Osteoblast (primary cell): ENCODE data around the gene CCT2. TPM values are rescaled to one million over a fixed set of nuclear protein-coding genes. Genes with fewer than 3 reads are reported as not detected.

Experiments
- DNase-seq: peaks from one replicate; pipeline ENCODE4 v3.0.0; 2011; ENCODE audit warnings: low spot score, mixed read lengths; ENCODE audit not compliant: insufficient read length; ENCODE audit errors: missing footprints
- H2AFZ ChIP-seq: 2 replicates; pipeline ENCODE4 v1.6.0; 2011; ENCODE audit warnings: mild to moderate bottlenecking, low read length
- H3K27ac ChIP-seq: 2 replicates; pipeline ENCODE4 v1.5.1; 2011; ENCODE audit warnings: mild to moderate bottlenecking, low read depth, low read length, moderate library complexity
- H3K27me3 ChIP-seq: 2 replicates; pipeline ENCODE4 v1.6.0; 2012; ENCODE audit warnings: mild to moderate bottlenecking, control low read depth, inconsistent platforms, low read length, moderate library complexity; ENCODE audit not compliant: insufficient read depth
- H3K36me3 ChIP-seq: 2 replicates; pipeline ENCODE4 v1.5.1; 2011; ENCODE audit warnings: mild to moderate bottlenecking, low read length, control low read depth, moderate library complexity; ENCODE audit not compliant: insufficient read depth
- H3K4me1 ChIP-seq: 2 replicates; pipeline ENCODE4 v1.5.1; 2011; ENCODE audit warnings: mild to moderate bottlenecking, low read length, control low read depth, moderate library complexity; ENCODE audit not compliant: insufficient read depth
- H3K4me2 ChIP-seq: 2 replicates; pipeline ENCODE4 v1.6.0; 2011; ENCODE audit warnings: mild to moderate bottlenecking, low read length; ENCODE audit not compliant: insufficient read depth
- H3K4me3 ChIP-seq: fragments of 200-600 bp; sonication (generic); 3 replicates; pipeline ENCODE4 v1.5.1; 2012; ENCODE audit warnings: mild to moderate bottlenecking, low read length, inconsistent platforms; ENCODE audit not compliant: insufficient read depth
- H3K79me2 ChIP-seq: 2 replicates; pipeline ENCODE4 v1.6.0; 2012; ENCODE audit warnings: mild to moderate bottlenecking, low read length, control low read depth, inconsistent platforms; ENCODE audit not compliant: insufficient read depth
- H3K9me3 ChIP-seq: 2 replicates; pipeline ENCODE4 v1.5.1; 2011; ENCODE audit warnings: low read depth, low read length, control low read depth
- H4K20me1 ChIP-seq: 2 replicates; pipeline ENCODE4 v1.6.0; 2012; ENCODE audit warnings: mild to moderate bottlenecking, low read length, control low read depth; ENCODE audit not compliant: insufficient read depth
- CTCF ChIP-seq: IDR thresholded peaks from 2 replicates; pipeline ENCODE4 v1.5.1; 2011; ENCODE audit warnings: mild to moderate bottlenecking, low read depth, low read length, moderate library complexity; ENCODE audit errors: extremely low read depth
- total RNA-seq: library from RNA; depleted of rRNA; stranded (reverse); fragments of >200 nt; gene quantifications from 2 replicates; pipeline ENCODE4 v1.2.3, GENCODE V29; 2012

Gene CCT2
- total RNA-seq, 1 donor, result 187 TPM

GRCh38 chr12:69633061-69633460, 47.8 kb downstream of the CCT2 start:
- no peak for DNase-seq
- Histone ChIP-seq H3K4me3 (no peak overlapping the region), H3K4me1 (no peaks in the 10 kb centered on the region), H3K79me2 (no peaks in the 10 kb centered on the region), H3K9me3 (no peaks in the 10 kb centered on the region), H3K36me3 (no peaks in the 10 kb centered on the region), H2AFZ (no peak overlapping the region), H4K20me1 (no peaks in the 10 kb centered on the region), H3K27ac (no peak overlapping the region), H3K4me2 (no peak overlapping the region), H3K27me3 (no peaks in the 10 kb centered on the region)
- peak; percentile 28 for TF ChIP-seq CTCF

GRCh38 chr12:69639400-69640016, 54.2 kb downstream of the CCT2 start:
- Histone ChIP-seq H3K36me3 (no peaks in the 10 kb centered on the region), H3K9me3 (no peaks in the 10 kb centered on the region), H2AFZ (peak overlapping the region; percentile 60), H3K79me2 (no peaks in the 10 kb centered on the region), H3K27ac (no peak overlapping the region), H3K4me2 (no peak overlapping the region), H3K4me1 (no peaks in the 10 kb centered on the region), H3K4me3 (no peak overlapping the region), H3K27me3 (no peaks in the 10 kb centered on the region), H4K20me1 (no peaks in the 10 kb centered on the region)
- peak; percentile 93 for DNase-seq
- peak; percentile 96 for TF ChIP-seq CTCF

DNA sequence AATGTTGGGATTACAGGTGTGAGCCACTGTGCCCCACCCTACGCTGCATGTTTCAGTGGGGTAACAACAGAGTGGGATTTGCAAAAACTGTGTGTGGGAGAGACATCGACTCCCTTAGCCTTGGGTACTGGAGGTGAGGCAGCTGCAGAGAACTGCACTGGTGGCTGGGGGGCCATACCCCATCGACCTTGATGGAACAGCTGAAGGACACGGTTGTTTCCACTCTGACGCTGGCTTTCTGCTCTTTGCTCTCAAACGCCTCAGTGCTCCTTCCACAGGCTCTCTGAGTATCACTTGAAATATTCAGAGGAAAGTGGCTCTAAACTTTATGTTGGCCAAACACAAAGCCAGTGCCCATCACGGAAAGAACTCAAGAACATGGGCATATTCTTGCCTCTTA, 56.3 kb downstream of the CCT2 start:
- no peak overlapping the region for H3K27ac ChIP-seq
- H3K4me1 ChIP-seq, result no peaks in the 10 kb centered on the region
- H2AFZ ChIP-seq, result no peak overlapping the region
- H3K4me3 ChIP-seq, result no peak overlapping the region
- no peaks in the 10 kb centered on the region for H3K9me3 ChIP-seq
- no peak for DNase-seq
- no peaks in the 10 kb centered on the region for H3K36me3 ChIP-seq
- TF ChIP-seq CTCF, result no peak
- H4K20me1 ChIP-seq, result no peaks in the 10 kb centered on the region
- no peak overlapping the region for H3K4me2 ChIP-seq
- H3K79me2 ChIP-seq, result no peaks in the 10 kb centered on the region
- H3K27me3 ChIP-seq, result no peaks in the 10 kb centered on the region

- no peaks in the 10 kb centered on the region for H3K79me2 ChIP-seq
- H3K36me3 ChIP-seq, result no peaks in the 10 kb centered on the region
- H4K20me1 ChIP-seq, result no peaks in the 10 kb centered on the region
- DNase-seq, result no peak
- H2AFZ ChIP-seq, result no peak overlapping the region
- H3K4me1 ChIP-seq, result no peaks in the 10 kb centered on the region
- H3K27ac ChIP-seq, result no peak overlapping the region
- no peaks in the 10 kb centered on the region for H3K9me3 ChIP-seq
- TF ChIP-seq CTCF, result no peak
- H3K4me2 ChIP-seq, result no peak overlapping the region
- no peak overlapping the region for H3K4me3 ChIP-seq
- H3K27me3 ChIP-seq, result no peaks in the 10 kb centered on the region
These were observed 57.3 kb downstream of the CCT2 start for GRCh38 chr12:69642531-69642930.
